Karpas-422 (cell line): ENCODE data around the gene SUCLG1. TPM values are rescaled to one million over a fixed set of nuclear protein-coding genes. Genes with fewer than 3 reads are reported as not detected.
"Not testable (repeated sequence)": the region's sequence is repeated elsewhere in the genome, so short reads cannot be mapped to it uniquely, and the experiment has no call there.

Experiments
- DNase-seq: peaks from one replicate; pipeline ENCODE4 v3.0.0-alpha.2; 2015
- H2AFZ ChIP-seq: fragments of 200-600 bp; sonication (generic); 2 replicates; pipeline ENCODE4 v1.6.1; 2014; ENCODE audit warnings: antibody characterized with exemption, low read length, mixed read lengths
- H3K27ac ChIP-seq: fragments of 200-600 bp; sonication (generic); 2 replicates; pipeline ENCODE4 v1.5.1; 2014; ENCODE audit warnings: mild to moderate bottlenecking, low read length, moderate library complexity
- H3K27me3 ChIP-seq: fragments of 200-600 bp; sonication (generic); 2 replicates; pipeline ENCODE4 v1.6.1; 2014; ENCODE audit warnings: low read length, mixed read lengths
- H3K36me3 ChIP-seq: fragments of 200-600 bp; sonication (generic); 2 replicates; pipeline ENCODE4 v1.6.1; 2014; ENCODE audit warnings: low read length, mixed read lengths; ENCODE audit not compliant: insufficient read depth
- H3K4me1 ChIP-seq: fragments of 200-600 bp; sonication (generic); 2 replicates; pipeline ENCODE4 v1.6.1; 2014; ENCODE audit warnings: mild to moderate bottlenecking, low read length, mixed read lengths
- H3K4me2 ChIP-seq: fragments of 200-600 bp; sonication (generic); 2 replicates; pipeline ENCODE4 v1.6.1; 2014; ENCODE audit warnings: low read length, low read depth, mild to moderate bottlenecking; ENCODE audit not compliant: poor library complexity, severe bottlenecking
- H3K4me3 ChIP-seq: fragments of 200-600 bp; sonication (generic); 2 replicates; pipeline ENCODE4 v1.5.1; 2014; ENCODE audit warnings: mild to moderate bottlenecking, antibody characterized with exemption, low read length, mixed read lengths
- H3K79me2 ChIP-seq: fragments of 200-600 bp; sonication (generic); 2 replicates; pipeline ENCODE4 v1.6.1; 2014; ENCODE audit warnings: mild to moderate bottlenecking, low read length, mixed read lengths
- H3K9ac ChIP-seq: fragments of 200-600 bp; sonication (generic); 2 replicates; pipeline ENCODE4 v1.6.0; 2014; ENCODE audit warnings: low read length
- H3K9me2 ChIP-seq: fragments of 200-600 bp; sonication (generic), shearing (Covaris generic); replicated peaks from 2 replicates; pipeline ENCODE4 v1.6.0; 2014; ENCODE audit warnings: mild to moderate bottlenecking, low read length, moderate library complexity; ENCODE audit not compliant: insufficient read depth
- H3K9me3 ChIP-seq: fragments of 300-700, 200-600 bp; sonication (generic); 2 replicates; pipeline ENCODE4 v1.6.1; 2014; ENCODE audit warnings: low read length, mixed read lengths
- H4K20me1 ChIP-seq: fragments of 200-600 bp; sonication (generic); 2 replicates; pipeline ENCODE4 v1.6.1; 2014; ENCODE audit warnings: mild to moderate bottlenecking, antibody characterized with exemption, low read length, low read depth; ENCODE audit not compliant: insufficient read depth
- total RNA-seq: library from RNA; depleted of rRNA; stranded (reverse); fragments of >200 nt; shearing (Covaris generic); gene quantifications from 2 replicates; pipeline ENCODE4 v1.2.3, GENCODE V29; 2014; ENCODE audit warnings: low replicate concordance

The SUCLG1 gene
- total RNA-seq, 1 experiment from 2014 or later: 148 TPM

GRCh38 chr2:84477886-84478285 is 18.8 kb upstream of the SUCLG1 start:
- Histone ChIP-seq H3K4me3 (no peak overlapping the region), H2AFZ (no peak overlapping the region), H3K36me3 (no peaks in the 10 kb centered on the region), H3K27ac (no peak overlapping the region), H3K9me2 (no peaks in the 10 kb centered on the region), H3K79me2 (no peaks in the 10 kb centered on the region), H4K20me1 (no peaks in the 10 kb centered on the region), H3K4me1 (no peaks in the 10 kb centered on the region), H3K4me2 (no peak overlapping the region), H3K27me3 (no peaks in the 10 kb centered on the region; the same call in 1 of the 2 replicates), H3K9ac (no peak overlapping the region), H3K9me3 (peaks cover 3% of the 10 kb centered on the region; the same call in 1 of the 2 replicates)
- DNase-seq: no peak

- Histone ChIP-seq H4K20me1 (no peaks in the 10 kb centered on the region), H2AFZ (no peak overlapping the region), H3K4me2 (no peak overlapping the region), H3K79me2 (no peaks in the 10 kb centered on the region), H3K9me3 (peaks cover 14% of the 10 kb centered on the region), H3K27ac (no peak overlapping the region), H3K27me3 (no peaks in the 10 kb centered on the region; the same call in 1 of the 2 replicates), H3K4me1 (no peaks in the 10 kb centered on the region), H3K9ac (no peak overlapping the region), H3K4me3 (no peak overlapping the region), H3K36me3 (no peaks in the 10 kb centered on the region), H3K9me2 (no peaks in the 10 kb centered on the region)
- DNase-seq: no peak
Measured at GRCh38 chr2:84474176-84474575, 15.1 kb upstream of the SUCLG1 start.

DNA sequence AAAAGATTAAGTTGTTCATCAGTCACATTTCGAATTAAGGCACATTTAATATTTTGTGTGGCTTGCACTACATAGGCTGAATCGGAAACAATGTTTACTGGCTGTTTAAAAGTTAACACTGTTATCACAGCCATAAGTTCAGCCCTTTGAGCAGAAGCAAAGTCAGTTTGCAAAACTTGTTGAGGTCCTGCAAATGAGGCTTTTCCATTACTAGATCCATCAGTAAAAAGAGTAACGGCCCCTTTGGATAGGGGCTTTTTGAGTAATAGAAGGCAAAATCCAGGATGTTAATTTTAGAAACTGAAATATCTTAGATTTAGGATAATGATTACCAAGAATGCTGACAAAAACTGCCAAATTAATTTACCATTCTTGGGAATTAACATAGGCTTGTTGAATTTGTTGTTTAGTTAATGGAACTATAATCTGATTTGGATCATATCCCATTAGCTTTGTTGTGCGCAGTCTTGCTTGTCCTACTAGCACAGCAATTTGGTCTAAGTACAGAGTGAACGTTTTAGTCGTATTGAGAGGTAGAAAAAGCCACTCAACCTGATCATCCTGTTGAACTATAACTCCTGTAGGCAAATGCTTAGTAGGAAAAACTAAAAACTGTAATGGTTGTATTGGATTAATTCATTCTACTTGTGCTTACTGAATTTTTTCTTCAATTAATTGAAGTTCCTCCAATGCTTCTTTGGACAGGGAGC is 13.9 kb upstream of the SUCLG1 start:
- no peaks in the 10 kb centered on the region for H3K79me2 ChIP-seq
- no peak for DNase-seq
- no peaks in the 10 kb centered on the region for H3K36me3 ChIP-seq
- no peak overlapping the region for H3K27ac ChIP-seq
- H2AFZ ChIP-seq: no peak overlapping the region
- no peaks in the 10 kb centered on the region for H4K20me1 ChIP-seq
- no peak overlapping the region for H3K9ac ChIP-seq
- peaks cover 14% of the 10 kb centered on the region for H3K9me3 ChIP-seq
- no peak overlapping the region for H3K4me3 ChIP-seq
- no peak overlapping the region for H3K4me2 ChIP-seq
- no peaks in the 10 kb centered on the region for H3K9me2 ChIP-seq
- no peaks in the 10 kb centered on the region; the same call in 1 of the 2 replicates for H3K27me3 ChIP-seq
- no peaks in the 10 kb centered on the region for H3K4me1 ChIP-seq

- DNase-seq, H3K4me1 ChIP-seq, H4K20me1 ChIP-seq, H3K4me3 ChIP-seq, H3K27me3 ChIP-seq, H3K36me3 ChIP-seq, H3K27ac ChIP-seq, H3K79me2 ChIP-seq, H3K9me2 ChIP-seq, H3K4me2 ChIP-seq, H3K9ac ChIP-seq, H2AFZ ChIP-seq: not testable (repeated sequence)
- H3K9me3 ChIP-seq: peaks cover 11% of the 10 kb centered on the region
Measured at GRCh38 chr2:84472423-84472822, 13.3 kb upstream of the SUCLG1 start.

DNA sequence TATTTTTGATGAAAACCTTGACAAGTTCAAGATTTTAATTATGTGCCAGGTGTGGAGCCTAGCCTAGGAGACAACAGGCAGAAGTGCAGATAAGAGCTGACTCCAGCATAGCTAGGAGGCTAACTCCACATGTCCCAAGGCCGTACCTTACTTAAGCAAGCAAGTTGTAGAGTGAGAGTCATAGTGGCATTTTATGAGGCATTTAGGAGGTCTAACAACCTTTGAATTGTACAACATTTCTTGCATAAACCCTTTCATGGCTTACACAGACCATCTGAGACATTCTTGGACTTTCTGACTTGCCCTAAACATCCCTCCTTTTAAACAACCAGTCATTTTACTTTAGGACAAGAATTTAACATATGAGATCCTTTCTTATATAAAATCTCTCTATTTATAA is 8.3 kb upstream of the SUCLG1 start:
- Histone ChIP-seq H3K4me3 (no peak overlapping the region), H4K20me1 (no peaks in the 10 kb centered on the region), H3K9me2 (no peaks in the 10 kb centered on the region), H3K9me3 (peaks cover 19% of the 10 kb centered on the region), H3K9ac (no peak overlapping the region), H2AFZ (no peak overlapping the region), H3K27ac (no peak overlapping the region), H3K79me2 (no peaks in the 10 kb centered on the region), H3K4me2 (no peak overlapping the region), H3K36me3 (no peaks in the 10 kb centered on the region), H3K4me1 (peaks cover 2% of the 10 kb centered on the region; the same call in 1 of the 2 replicates), H3K27me3 (no peaks in the 10 kb centered on the region; the same call in 1 of the 2 replicates)
- no peak for DNase-seq

DNA sequence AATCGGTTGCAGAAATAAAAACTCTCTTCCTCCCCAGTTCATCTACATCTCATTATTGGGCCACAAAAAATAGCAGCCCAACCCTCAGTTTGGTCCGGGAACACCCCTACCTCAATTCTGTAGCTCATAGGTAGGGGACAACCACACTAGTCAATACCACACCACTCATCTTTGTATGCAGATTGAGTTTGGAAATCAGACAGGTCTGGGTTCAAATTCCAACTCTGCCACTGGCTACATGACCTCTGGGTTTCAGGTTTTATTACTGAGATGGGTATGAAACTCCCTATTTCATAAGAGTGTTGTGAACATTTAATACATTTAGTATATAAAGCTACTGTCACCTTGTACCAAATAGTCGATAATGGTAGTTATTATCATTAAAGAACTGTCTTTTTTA is 2.2 kb upstream of the SUCLG1 start:
- Histone ChIP-seq H2AFZ (no peak overlapping the region), H3K9ac (no peak overlapping the region), H3K27me3 (no peaks in the 10 kb centered on the region), H3K9me3 (no peaks in the 10 kb centered on the region), H3K4me2 (no peak overlapping the region), H3K4me1 (peaks cover 25% of the 10 kb centered on the region), H3K9me2 (no peaks in the 10 kb centered on the region), H3K36me3 (no peaks in the 10 kb centered on the region), H3K4me3 (no peak overlapping the region), H3K79me2 (peaks cover 27% of the 10 kb centered on the region), H4K20me1 (no peaks in the 10 kb centered on the region), H3K27ac (no peak overlapping the region)
- DNase-seq: no peak

- peaks cover 25% of the 10 kb centered on the region for H3K4me1 ChIP-seq
- H3K9me2 ChIP-seq: no peaks in the 10 kb centered on the region
- no peak overlapping the region for H3K4me3 ChIP-seq
- no peaks in the 10 kb centered on the region for H3K36me3 ChIP-seq
- no peaks in the 10 kb centered on the region for H3K27me3 ChIP-seq
- no peak overlapping the region for H3K9ac ChIP-seq
- peak overlapping the region; percentile 89 for H3K4me2 ChIP-seq
- H3K27ac ChIP-seq: no peak overlapping the region
- DNase-seq: no peak
- no peaks in the 10 kb centered on the region for H3K9me3 ChIP-seq
- no peaks in the 10 kb centered on the region for H4K20me1 ChIP-seq
- H3K79me2 ChIP-seq: peaks cover 33% of the 10 kb centered on the region
- no peak overlapping the region for H2AFZ ChIP-seq
Measured at GRCh38 chr2:84460670-84461069, 1.6 kb upstream of the SUCLG1 start.

DNA sequence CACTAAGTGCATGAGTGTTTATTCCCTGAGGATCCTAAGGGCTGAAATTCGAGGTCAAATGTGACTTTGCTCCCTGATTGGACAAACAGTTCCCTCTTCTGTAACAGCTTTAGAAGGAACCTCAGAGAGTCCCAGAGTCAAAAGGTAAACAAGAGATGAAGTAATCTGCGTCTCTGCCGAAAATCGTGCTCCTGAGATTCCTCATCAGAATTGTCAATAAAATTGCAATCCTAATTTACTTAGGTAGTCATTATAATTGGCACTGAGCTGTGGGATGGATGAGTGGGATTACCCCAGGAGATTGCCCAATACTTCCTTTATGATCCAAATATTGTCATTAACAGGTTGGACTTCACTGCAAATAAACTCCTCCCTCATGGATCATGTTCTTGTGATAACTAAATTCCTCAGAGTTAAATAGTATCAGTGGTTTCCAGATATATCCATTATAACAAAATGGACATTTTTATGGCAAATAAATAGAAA is 907 bp upstream of the SUCLG1 start:
- H4K20me1 ChIP-seq: no peaks in the 10 kb centered on the region
- DNase-seq: peak; percentile 51
- no peaks in the 10 kb centered on the region for H3K9me2 ChIP-seq
- peak overlapping the region; percentile 84 for H3K4me3 ChIP-seq
- H3K27ac ChIP-seq: no peak overlapping the region
- peaks cover 37% of the 10 kb centered on the region for H3K79me2 ChIP-seq
- peak overlapping the region; percentile 94 for H2AFZ ChIP-seq
- no peaks in the 10 kb centered on the region for H3K9me3 ChIP-seq
- H3K27me3 ChIP-seq: no peaks in the 10 kb centered on the region
- H3K4me1 ChIP-seq: peaks cover 25% of the 10 kb centered on the region
- no peaks in the 10 kb centered on the region for H3K36me3 ChIP-seq
- peak overlapping the region; percentile 89 for H3K4me2 ChIP-seq
- H3K9ac ChIP-seq: peak overlapping the region; percentile 91
